ENCODE data around the gene IRF2. TPM values are rescaled to one million over a fixed set of nuclear protein-coding genes. Genes with fewer than 3 reads are reported as not detected.

The IRF2 gene
- total and polyA plus RNA-seq, 2 donors from 2014 or later: 16.8 to 42.8 TPM

DNA sequence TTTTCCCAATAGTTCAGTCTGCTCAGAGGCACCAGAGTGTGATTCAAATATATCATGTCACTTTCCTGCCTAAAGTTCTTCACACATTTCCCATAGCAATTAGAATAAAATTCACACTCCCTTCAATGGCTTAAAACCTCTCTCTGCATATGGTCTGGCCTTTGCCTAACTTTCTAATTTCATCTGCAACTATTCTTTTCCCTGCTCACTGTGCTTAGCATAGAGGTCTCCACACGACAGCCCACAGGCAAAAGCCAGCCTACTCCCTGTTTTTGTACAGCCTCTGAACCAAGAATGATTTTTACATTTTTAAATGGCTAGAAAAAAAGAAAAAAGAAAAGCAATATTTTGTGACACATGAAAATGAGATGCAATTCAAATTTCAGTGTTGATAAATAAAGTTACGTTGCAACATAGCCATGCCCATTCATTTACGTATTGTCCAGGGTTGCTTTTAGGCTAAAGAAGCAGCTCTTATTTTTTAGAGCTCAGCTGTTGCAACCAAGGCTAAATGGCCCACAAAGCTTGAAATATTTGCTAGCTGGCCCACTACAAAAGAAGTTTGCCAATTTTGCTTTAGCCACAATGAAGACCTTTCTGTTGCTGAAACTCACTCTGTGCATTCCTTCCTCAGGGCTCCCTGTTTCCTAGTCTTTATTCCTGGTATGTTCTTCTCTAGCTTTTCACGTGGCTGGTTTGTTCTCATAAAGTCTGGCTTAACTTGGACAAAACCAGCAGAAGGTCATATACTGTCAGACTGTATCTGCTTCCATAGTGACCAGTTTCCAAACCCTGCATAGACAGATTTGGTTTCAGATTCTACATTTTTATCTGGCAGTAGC, 26.6 kb upstream of the IRF2 start:
- no peaks in the 10 kb centered on the region for H3K36me3 ChIP-seq (ENCODE audit: control insufficient read depth in 2 of 3, insufficient read depth in 3 of 3, low read length in 3 of 3)
- no peaks in the 10 kb centered on the region for H3K27me3 ChIP-seq (ENCODE audit: control insufficient read depth, insufficient read depth, low read length)
- intact Hi-C loops (cut with DNase I): no loop called here
- FAIRE-seq: no peak
- peaks cover 0 to 3% (median 0%) of the 10 kb centered on the region in 3 donors for H3K9me3 ChIP-seq (ENCODE audit: control insufficient read depth in 2 of 3, insufficient read depth in 1 of 3, low read length in 3 of 3)
- no peak overlapping the region for H3K4me3 ChIP-seq (ENCODE audit: low read length in 3 of 3)
- no peak for DNase-seq
- no peaks in the 10 kb centered on the region for H3K4me1 ChIP-seq (ENCODE audit: control insufficient read depth in 2 of 3, insufficient read depth in 2 of 3, low read depth in 1 of 3, low read length in 3 of 3)
- H3K27ac ChIP-seq (ENCODE audit: low read depth in 2 of 2, low read length in 2 of 2): no peak overlapping the region
- H3K9ac ChIP-seq (ENCODE audit: low read length in 3 of 3): no peak overlapping the region
- TF ChIP-seq, protein P1, sequence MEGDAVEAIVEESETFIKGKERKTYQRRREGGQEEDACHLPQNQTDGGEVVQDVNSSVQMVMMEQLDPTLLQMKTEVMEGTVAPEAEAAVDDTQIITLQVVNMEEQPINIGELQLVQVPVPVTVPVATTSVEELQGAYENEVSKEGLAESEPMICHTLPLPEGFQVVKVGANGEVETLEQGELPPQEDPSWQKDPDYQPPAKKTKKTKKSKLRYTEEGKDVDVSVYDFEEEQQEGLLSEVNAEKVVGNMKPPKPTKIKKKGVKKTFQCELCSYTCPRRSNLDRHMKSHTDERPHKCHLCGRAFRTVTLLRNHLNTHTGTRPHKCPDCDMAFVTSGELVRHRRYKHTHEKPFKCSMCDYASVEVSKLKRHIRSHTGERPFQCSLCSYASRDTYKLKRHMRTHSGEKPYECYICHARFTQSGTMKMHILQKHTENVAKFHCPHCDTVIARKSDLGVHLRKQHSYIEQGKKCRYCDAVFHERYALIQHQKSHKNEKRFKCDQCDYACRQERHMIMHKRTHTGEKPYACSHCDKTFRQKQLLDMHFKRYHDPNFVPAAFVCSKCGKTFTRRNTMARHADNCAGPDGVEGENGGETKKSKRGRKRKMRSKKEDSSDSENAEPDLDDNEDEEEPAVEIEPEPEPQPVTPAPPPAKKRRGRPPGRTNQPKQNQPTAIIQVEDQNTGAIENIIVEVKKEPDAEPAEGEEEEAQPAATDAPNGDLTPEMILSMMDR (IDR thresholded peaks at IDR 0.05; ENCODE audit: borderline replicate concordance, extremely low read depth, insufficient read depth): no peak

DNA sequence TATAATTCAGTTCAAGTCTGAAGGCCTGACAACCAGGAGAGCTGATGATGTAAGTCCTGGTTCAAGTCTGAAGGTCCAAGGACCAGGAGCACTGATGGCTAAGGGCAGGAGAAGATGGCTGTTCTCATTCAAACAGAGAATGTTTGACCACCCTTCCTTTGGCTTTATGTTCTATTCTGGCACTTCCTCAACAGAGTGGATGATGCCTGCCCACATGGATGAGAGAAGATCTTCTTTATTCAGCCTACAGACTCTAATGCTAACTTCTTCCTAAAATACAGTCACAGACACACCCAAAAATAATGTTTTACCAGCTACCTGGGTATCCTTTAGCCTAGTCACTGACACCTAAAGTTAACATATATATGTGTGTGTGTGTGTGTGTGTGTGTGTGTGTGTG, 25.6 kb upstream of the IRF2 start:
- H3K27ac ChIP-seq (ENCODE audit: low read depth in 2 of 2, low read length in 2 of 2): no peak overlapping the region
- no peak for DNase-seq
- no peaks in the 10 kb centered on the region for H3K36me3 ChIP-seq (ENCODE audit: control insufficient read depth in 2 of 3, insufficient read depth in 3 of 3, low read length in 3 of 3)
- no peak overlapping the region for H3K4me3 ChIP-seq (ENCODE audit: low read length in 3 of 3)
- H3K4me1 ChIP-seq (ENCODE audit: control insufficient read depth in 2 of 3, insufficient read depth in 2 of 3, low read depth in 1 of 3, low read length in 3 of 3): no peaks in the 10 kb centered on the region
- intact Hi-C loops (cut with DNase I): no loop called here
- TF ChIP-seq, protein P1 (IDR thresholded peaks at IDR 0.05; ENCODE audit: borderline replicate concordance, extremely low read depth, insufficient read depth): no peak
- peaks cover 0 to 3% (median 0%) of the 10 kb centered on the region in 3 donors for H3K9me3 ChIP-seq (ENCODE audit: control insufficient read depth in 2 of 3, insufficient read depth in 1 of 3, low read length in 3 of 3)
- H3K9ac ChIP-seq (ENCODE audit: low read length in 3 of 3): no peak overlapping the region
- FAIRE-seq: no peak
- no peaks in the 10 kb centered on the region for H3K27me3 ChIP-seq (ENCODE audit: control insufficient read depth, insufficient read depth, low read length)

DNA sequence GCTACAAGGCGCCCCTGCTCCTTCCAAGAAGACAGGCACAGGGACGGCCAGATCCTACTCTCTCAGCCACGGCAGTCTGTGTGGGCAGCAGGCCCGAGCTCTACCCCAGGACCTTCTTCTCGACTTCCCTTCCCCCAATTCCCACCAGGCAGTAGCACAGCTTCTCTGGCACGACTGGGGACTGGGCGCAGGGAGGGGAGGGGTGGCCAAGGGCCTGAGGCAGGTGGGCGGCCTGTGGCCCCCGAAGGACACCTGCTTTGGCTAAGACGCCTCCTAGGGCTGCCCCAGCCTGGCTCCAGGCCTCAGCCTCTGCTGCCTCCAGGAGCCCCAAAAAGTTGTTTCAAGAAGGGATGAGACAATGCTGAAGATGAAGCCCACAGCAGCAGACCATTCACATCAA, 24.2 kb upstream of the IRF2 start:
- Histone ChIP-seq H3K27ac (ENCODE audit: low read depth in 2 of 2, low read length in 2 of 2) (no peak overlapping the region), H3K36me3 (ENCODE audit: control insufficient read depth in 2 of 3, insufficient read depth in 3 of 3, low read length in 3 of 3) (no peaks in the 10 kb centered on the region), H3K4me1 (ENCODE audit: control insufficient read depth in 2 of 3, insufficient read depth in 2 of 3, low read depth in 1 of 3, low read length in 3 of 3) (no peaks in the 10 kb centered on the region), H3K9ac (ENCODE audit: low read length in 3 of 3) (no peak overlapping the region), H3K4me3 (ENCODE audit: low read length in 3 of 3) (no peak overlapping the region), H3K27me3 (ENCODE audit: control insufficient read depth, insufficient read depth, low read length) (no peaks in the 10 kb centered on the region), H3K9me3 (ENCODE audit: control insufficient read depth in 2 of 3, insufficient read depth in 1 of 3, low read length in 3 of 3) (peaks cover 0 to 3% (median 0%) of the 10 kb centered on the region in 3 donors)
- TF ChIP-seq, protein P1 (IDR thresholded peaks at IDR 0.05; ENCODE audit: borderline replicate concordance, extremely low read depth, insufficient read depth): no peak
- FAIRE-seq (no peak), DNase-seq (no peak)
- intact Hi-C loops (cut with DNase I): no loop called here
